T-helper 1 cell treated with Interleukin-12 subunit alpha and Interleukin-12 subunit beta and Interleukin-4 antibody, amounts not matched to agents 30 μg/mL and 1 μg/mL, for 36 hours (primary cell): ENCODE data around the gene PCNA.
A peak's percentile ranks its signal among the peaks of the same experiment; 100 is the strongest.

Source experiments
- H3K27ac Mint-ChIP-seq: one replicate; pipeline ENCODE4 v1.8.0; 2021; ENCODE audit warnings: mild to moderate bottlenecking, mixed read lengths
- H3K27me3 Mint-ChIP-seq: one replicate; pipeline ENCODE4 v1.8.0; 2021; ENCODE audit warnings: low read depth, mixed read lengths
- H3K36me3 Mint-ChIP-seq: one replicate; pipeline ENCODE4 v1.8.0; 2021; ENCODE audit warnings: low read depth, mixed read lengths
- H3K4me1 Mint-ChIP-seq: one replicate; pipeline ENCODE4 v1.8.0; 2021; ENCODE audit warnings: low read depth, mixed read lengths
- H3K4me3 Mint-ChIP-seq: one replicate; pipeline ENCODE4 v1.8.0; 2021; ENCODE audit warnings: mild to moderate bottlenecking, moderate library complexity, mixed read lengths
- H3K9me3 Mint-ChIP-seq: one replicate; pipeline ENCODE4 v1.8.0; 2021; ENCODE audit warnings: mixed read lengths

PCNA gene

GRCh38 chr20:5119435-5120184, at the start of gene PCNA:
Gene PCNA (minus strand): TSS chr20:5119958. CDS start chr20:5119798, 160 bp downstream.
- peaks cover 39% of the 10 kb centered on the region for H3K36me3 Mint-ChIP-seq

GRCh38 chr20:5168651-5169396, 49.1 kb upstream of the PCNA start:
- H3K27ac Mint-ChIP-seq = peak overlapping the region; percentile 60
- H3K27me3 Mint-ChIP-seq = no peaks in the 10 kb centered on the region
- peaks cover 23% of the 10 kb centered on the region for H3K4me1 Mint-ChIP-seq
- H3K4me3 Mint-ChIP-seq = no peak overlapping the region
- H3K36me3 Mint-ChIP-seq = no peaks in the 10 kb centered on the region
- no peaks in the 10 kb centered on the region for H3K9me3 Mint-ChIP-seq

More at GRCh38 chr20:5119435-5120184, at the start of gene PCNA:
- H3K27me3 Mint-ChIP-seq = no peaks in the 10 kb centered on the region
- H3K9me3 Mint-ChIP-seq = no peaks in the 10 kb centered on the region
- H3K4me3 Mint-ChIP-seq = peak within 1 kb of the TSS; percentile 89
- peak within 1 kb of the TSS; percentile 92 for H3K27ac Mint-ChIP-seq
- peaks cover 48% of the 10 kb centered on the region for H3K4me1 Mint-ChIP-seq

GRCh38 chr20:5164645-5165625, 45.2 kb upstream of the PCNA start:
- no peaks in the 10 kb centered on the region for H3K9me3 Mint-ChIP-seq
- peaks cover 33% of the 10 kb centered on the region for H3K4me1 Mint-ChIP-seq
- H3K36me3 Mint-ChIP-seq = no peaks in the 10 kb centered on the region
- no peak overlapping the region for H3K4me3 Mint-ChIP-seq
- no peak overlapping the region for H3K27ac Mint-ChIP-seq
- no peaks in the 10 kb centered on the region for H3K27me3 Mint-ChIP-seq

GRCh38 chr20:5161536-5162164, 41.9 kb upstream of the PCNA start:
- H3K4me1 Mint-ChIP-seq = peaks cover 21% of the 10 kb centered on the region
- H3K9me3 Mint-ChIP-seq = no peaks in the 10 kb centered on the region
- no peaks in the 10 kb centered on the region for H3K27me3 Mint-ChIP-seq
- no peak overlapping the region for H3K4me3 Mint-ChIP-seq
- no peaks in the 10 kb centered on the region for H3K36me3 Mint-ChIP-seq
- no peak overlapping the region for H3K27ac Mint-ChIP-seq

- no peak overlapping the region for H3K27ac Mint-ChIP-seq
- H3K9me3 Mint-ChIP-seq = no peaks in the 10 kb centered on the region
- peaks cover 4% of the 10 kb centered on the region for H3K36me3 Mint-ChIP-seq
- H3K4me3 Mint-ChIP-seq = no peak overlapping the region
- H3K27me3 Mint-ChIP-seq = no peaks in the 10 kb centered on the region
- peaks cover 20% of the 10 kb centered on the region for H3K4me1 Mint-ChIP-seq
Measured at GRCh38 chr20:5160882-5161281, 41.1 kb upstream of the PCNA start.

- H3K27ac Mint-ChIP-seq = no peak overlapping the region
- no peaks in the 10 kb centered on the region for H3K27me3 Mint-ChIP-seq
- H3K4me3 Mint-ChIP-seq = no peak overlapping the region
- no peaks in the 10 kb centered on the region for H3K9me3 Mint-ChIP-seq
- H3K4me1 Mint-ChIP-seq = peaks cover 25% of the 10 kb centered on the region
- H3K36me3 Mint-ChIP-seq = peaks cover 6% of the 10 kb centered on the region
Measured at GRCh38 chr20:5159928-5160327, 40.2 kb upstream of the PCNA start.

GRCh38 chr20:5156675-5157448, 37.1 kb upstream of the PCNA start:
- Mint-ChIP-seq H3K4me1 (peaks cover 32% of the 10 kb centered on the region), H3K9me3 (no peaks in the 10 kb centered on the region)

GRCh38 chr20:5155404-5155803, 35.6 kb upstream of the PCNA start:
- Mint-ChIP-seq H3K27ac (no peak overlapping the region), H3K9me3 (no peaks in the 10 kb centered on the region), H3K4me1 (peaks cover 26% of the 10 kb centered on the region)

More at GRCh38 chr20:5156675-5157448, 37.1 kb upstream of the PCNA start:
- H3K36me3 Mint-ChIP-seq = peaks cover 14% of the 10 kb centered on the region
- no peak overlapping the region for H3K27ac Mint-ChIP-seq
- H3K4me3 Mint-ChIP-seq = no peak overlapping the region
- H3K27me3 Mint-ChIP-seq = no peaks in the 10 kb centered on the region

GRCh38 chr20:5154543-5154925, 34.8 kb upstream of the PCNA start:
- H3K27ac Mint-ChIP-seq = no peak overlapping the region
- peaks cover 14% of the 10 kb centered on the region for H3K36me3 Mint-ChIP-seq
- no peak overlapping the region for H3K4me3 Mint-ChIP-seq
- H3K4me1 Mint-ChIP-seq = peaks cover 26% of the 10 kb centered on the region
- H3K27me3 Mint-ChIP-seq = no peaks in the 10 kb centered on the region
- H3K9me3 Mint-ChIP-seq = no peaks in the 10 kb centered on the region

More at GRCh38 chr20:5155404-5155803, 35.6 kb upstream of the PCNA start:
- no peak overlapping the region for H3K4me3 Mint-ChIP-seq
- peaks cover 14% of the 10 kb centered on the region for H3K36me3 Mint-ChIP-seq
- no peaks in the 10 kb centered on the region for H3K27me3 Mint-ChIP-seq

- peak overlapping the region; percentile 41 for H3K27ac Mint-ChIP-seq
- no peak overlapping the region for H3K4me3 Mint-ChIP-seq
- H3K4me1 Mint-ChIP-seq = peaks cover 26% of the 10 kb centered on the region
Measured at GRCh38 chr20:5153612-5154542, 34.1 kb upstream of the PCNA start.

GRCh38 chr20:5153152-5153467, 33.4 kb upstream of the PCNA start:
- Mint-ChIP-seq H3K4me1 (peaks cover 29% of the 10 kb centered on the region), H3K36me3 (peaks cover 14% of the 10 kb centered on the region), H3K4me3 (no peak overlapping the region), H3K27me3 (no peaks in the 10 kb centered on the region), H3K27ac (no peak overlapping the region), H3K9me3 (no peaks in the 10 kb centered on the region)

More at GRCh38 chr20:5153612-5154542, 34.1 kb upstream of the PCNA start:
- no peaks in the 10 kb centered on the region for H3K9me3 Mint-ChIP-seq
- peaks cover 14% of the 10 kb centered on the region for H3K36me3 Mint-ChIP-seq
- H3K27me3 Mint-ChIP-seq = no peaks in the 10 kb centered on the region

GRCh38 chr20:5150226-5151076, 30.7 kb upstream of the PCNA start:
- Mint-ChIP-seq H3K36me3 (peaks cover 11% of the 10 kb centered on the region), H3K4me1 (peaks cover 34% of the 10 kb centered on the region), H3K9me3 (no peaks in the 10 kb centered on the region), H3K27ac (no peak overlapping the region), H3K4me3 (no peak overlapping the region), H3K27me3 (no peaks in the 10 kb centered on the region)
